CD14-positive monocyte (primary cell): ENCODE measurements around the gene MIF4GD. TPM values are rescaled to one million over a fixed set of nuclear protein-coding genes. Genes with fewer than 3 reads are reported as not detected.

Experiments used
- DNase-seq, 3 donors: peaks; one replicate each; pipeline ENCODE4 v3.0.0-alpha.2; 2011 to 2022
- H2AFZ ChIP-seq: 2 replicates; pipeline ENCODE4 v1.6.0; 2012; ENCODE audit warnings: mild to moderate bottlenecking, low read depth, low read length, inconsistent platforms; ENCODE audit not compliant: insufficient read depth, poor library complexity, severe bottlenecking
- H3K27ac ChIP-seq, 2 donors: 1 replicate in 1 of 2; 2 replicates in 1 of 2; pipeline ENCODE4 v1.5.1; 2012 to 2013; ENCODE audit warnings: low read length in 2 of 2, control low read depth in 1 of 2, inconsistent platforms in 1 of 2, low read depth in 1 of 2, mild to moderate bottlenecking in 1 of 2
- H3K27me3 ChIP-seq, 2 donors: one replicate each; pipeline versions ENCODE4 v1.6.0 to v1.6.1; 2011 to 2013; ENCODE audit warnings: low read length in 2 of 2; ENCODE audit not compliant: control insufficient read depth in 2 of 2, insufficient read depth in 2 of 2
- H3K36me3 ChIP-seq, 2 donors: replicated peaks in 1 of 2; 1 replicate in 1 of 2; 2 replicates in 1 of 2; pipeline versions ENCODE4 v1.5.1 to v1.6.1; 2012 to 2013; ENCODE audit warnings: low read length in 2 of 2, control low read depth in 1 of 2, inconsistent platforms in 1 of 2, mild to moderate bottlenecking in 1 of 2; ENCODE audit not compliant: insufficient read depth in 2 of 2, control insufficient read depth in 1 of 2
- H3K4me1 ChIP-seq, 2 donors: 1 replicate in 1 of 2; 2 replicates in 1 of 2; pipeline versions ENCODE4 v1.5.1 to v1.6.1; 2012 to 2013; ENCODE audit warnings: low read length in 2 of 2, control low read depth in 1 of 2, inconsistent platforms in 1 of 2, mild to moderate bottlenecking in 1 of 2, moderate library complexity in 1 of 2; ENCODE audit not compliant: insufficient read depth in 2 of 2, control insufficient read depth in 1 of 2
- H3K4me2 ChIP-seq: replicated peaks from 2 replicates; pipeline ENCODE3; 2012; ENCODE audit warnings: low read length, moderate library complexity, mild to moderate bottlenecking; ENCODE audit not compliant: poor library complexity, severe bottlenecking; ENCODE audit errors: extremely low read depth
- H3K4me3 ChIP-seq, 3 experiments: fragments of 200-600 bp in 1 of 3; sonication (generic) in 1 of 3; replicated peaks in 1 of 3; 1 replicate in 2 of 3; 2 replicates in 1 of 3; pipeline ENCODE4 v1.5.1; 2011 to 2013; ENCODE audit warnings: low read length in 3 of 3, mild to moderate bottlenecking in 3 of 3, control low read depth in 2 of 3, low read depth in 2 of 3, inconsistent platforms in 1 of 3, moderate library complexity in 1 of 3
- H3K79me2 ChIP-seq: 2 replicates; pipeline ENCODE4 v1.6.0; 2012; ENCODE audit warnings: mild to moderate bottlenecking, control low read depth, inconsistent platforms, low read length, moderate library complexity; ENCODE audit not compliant: insufficient read depth
- H3K9ac ChIP-seq: 2 replicates; pipeline ENCODE4 v1.6.0; 2017; ENCODE audit warnings: low read length, mild to moderate bottlenecking; ENCODE audit not compliant: insufficient read depth, poor library complexity, severe bottlenecking
- H3K9me3 ChIP-seq, 2 donors: replicated peaks in 1 of 2; 1 replicate in 1 of 2; 2 replicates in 1 of 2; pipeline versions ENCODE4 v1.5.1 to v1.6.1; 2012 to 2013; ENCODE audit warnings: low read length in 2 of 2, control low read depth in 1 of 2; ENCODE audit not compliant: control insufficient read depth in 1 of 2, insufficient read depth in 1 of 2
- H4K20me1 ChIP-seq: 2 replicates; pipeline ENCODE4 v1.6.0; 2012; ENCODE audit warnings: mild to moderate bottlenecking, low read length, control low read depth, moderate library complexity; ENCODE audit not compliant: insufficient read depth
- H3K27ac Mint-ChIP-seq, 7 donors: one replicate each; pipeline ENCODE4 v1.8.0; 2020; ENCODE audit warnings: mild to moderate bottlenecking in 7 of 7, mixed read lengths in 7 of 7, moderate library complexity in 6 of 7, inconsistent platforms in 2 of 7
- H3K27me3 Mint-ChIP-seq, 3 donors: one replicate each; pipeline ENCODE4 v1.8.0; 2021 to 2022; ENCODE audit warnings: low read depth in 3 of 3, mild to moderate bottlenecking in 3 of 3, mixed read lengths in 3 of 3, moderate library complexity in 3 of 3, inconsistent platforms in 1 of 3
- H3K36me3 Mint-ChIP-seq, 2 donors: one replicate each; pipeline ENCODE4 v1.8.0; 2020; ENCODE audit warnings: mixed read lengths in 2 of 2, inconsistent platforms in 1 of 2, mild to moderate bottlenecking in 1 of 2
- H3K4me1 Mint-ChIP-seq: one replicate; pipeline ENCODE4 v1.8.0; 2020; ENCODE audit warnings: mild to moderate bottlenecking, mixed read lengths
- H3K4me3 Mint-ChIP-seq, 2 donors: one replicate each; pipeline ENCODE4 v1.8.0; 2020; ENCODE audit warnings: mild to moderate bottlenecking in 2 of 2, mixed read lengths in 2 of 2, moderate library complexity in 1 of 2
- H3K9me3 Mint-ChIP-seq, 7 donors: one replicate each; pipeline ENCODE4 v1.8.0; 2020 to 2022; ENCODE audit warnings: mixed read lengths in 7 of 7, mild to moderate bottlenecking in 6 of 7, moderate library complexity in 6 of 7, inconsistent platforms in 2 of 7
- WGBS: methylation state at CpG from one replicate; pipeline ENCODE4 v1.1.5; 2013; ENCODE audit warnings: missing lambda C conversion rate; ENCODE audit not compliant: insufficient coverage; 5-methylcytosine and 5-hydroxymethylcytosine counted together
- intact Hi-C, 2 donors: fragments of 100-400 bp; cut with micrococcal nuclease; formaldehyde crosslinking; loops; one replicate each; pipeline versions ENCODE4 v1.15.0 to v1.15.1; 2023
- polyA plus RNA-seq, 3 donors: library from polyadenylated mRNA; depleted of rRNA in 1 of 3; unstranded in 2 of 3; stranded (reverse) in 1 of 3; fragments of 300-500 nt in 2 of 3; fragments of >200 nt in 1 of 3; fragmentation: Illumina TruSeq in 2 of 3; gene quantifications; 1 replicate in 2 of 3; 2 replicates in 1 of 3; pipeline ENCODE4 v1.2.3, GENCODE V29; 2012 to 2021
- TF ChIP-seq, protein P1 (sequence below): fragments of 200-600 bp; IDR thresholded peaks from one replicate; pipeline ENCODE4 v1.8.0; 2022; ENCODE audit warnings: antibody characterized with exemption, mild to moderate bottlenecking

The MIF4GD gene
- polyA plus RNA-seq, 3 donors, result 66.9 to 103 (median 80.6) TPM

- H3K9ac ChIP-seq, result no peak overlapping the region
- DNase-seq, result no peak
- no peak overlapping the region for H3K4me3 Mint-ChIP-seq
Measured at GRCh38 chr17:75239214-75239613, 31.8 kb downstream of the MIF4GD start.

GRCh38 chr17:75238684-75239191 is 32.3 kb downstream of the MIF4GD start:
- intact Hi-C loops, result no loop called here
- H3K27me3 ChIP-seq, result no peaks in the 10 kb centered on the region
- Mint-ChIP-seq H3K4me3 (no peak overlapping the region), H3K27ac (peak overlapping the region in 6 of 7 donors; percentile 61 to 90 (median 80)), H3K27me3 (peaks cover 0 to 2% (median 0%) of the 10 kb centered on the region in 3 donors), H3K36me3 (peaks cover 81 to 99% of the 10 kb centered on the region in 2 donors), H3K9me3 (no peaks in the 10 kb centered on the region), H3K4me1 (peaks cover 27% of the 10 kb centered on the region)
- no peak overlapping the region for H3K4me3 ChIP-seq
- peaks cover 17 to 18% of the 10 kb centered on the region in 2 donors for H3K4me1 ChIP-seq
- peaks cover 24% of the 10 kb centered on the region for H3K79me2 ChIP-seq
- 47% methylated on average over 6 of the region's 13 CpGs for whole genome bisulfite sequencing
- TF ChIP-seq, protein P1, sequence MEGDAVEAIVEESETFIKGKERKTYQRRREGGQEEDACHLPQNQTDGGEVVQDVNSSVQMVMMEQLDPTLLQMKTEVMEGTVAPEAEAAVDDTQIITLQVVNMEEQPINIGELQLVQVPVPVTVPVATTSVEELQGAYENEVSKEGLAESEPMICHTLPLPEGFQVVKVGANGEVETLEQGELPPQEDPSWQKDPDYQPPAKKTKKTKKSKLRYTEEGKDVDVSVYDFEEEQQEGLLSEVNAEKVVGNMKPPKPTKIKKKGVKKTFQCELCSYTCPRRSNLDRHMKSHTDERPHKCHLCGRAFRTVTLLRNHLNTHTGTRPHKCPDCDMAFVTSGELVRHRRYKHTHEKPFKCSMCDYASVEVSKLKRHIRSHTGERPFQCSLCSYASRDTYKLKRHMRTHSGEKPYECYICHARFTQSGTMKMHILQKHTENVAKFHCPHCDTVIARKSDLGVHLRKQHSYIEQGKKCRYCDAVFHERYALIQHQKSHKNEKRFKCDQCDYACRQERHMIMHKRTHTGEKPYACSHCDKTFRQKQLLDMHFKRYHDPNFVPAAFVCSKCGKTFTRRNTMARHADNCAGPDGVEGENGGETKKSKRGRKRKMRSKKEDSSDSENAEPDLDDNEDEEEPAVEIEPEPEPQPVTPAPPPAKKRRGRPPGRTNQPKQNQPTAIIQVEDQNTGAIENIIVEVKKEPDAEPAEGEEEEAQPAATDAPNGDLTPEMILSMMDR, result peak; percentile 89
- peaks cover 71% of the 10 kb centered on the region for H4K20me1 ChIP-seq
- DNase-seq, result peak; percentile 47 to 66 (median 54)
- H3K27ac ChIP-seq, result no peak overlapping the region
- no peak overlapping the region for H3K9ac ChIP-seq
- H3K9me3 ChIP-seq, result no peaks in the 10 kb centered on the region
- no peak overlapping the region for H2AFZ ChIP-seq
- H3K4me2 ChIP-seq, result no peak overlapping the region
- H3K36me3 ChIP-seq, result peaks cover 91 to 98% of the 10 kb centered on the region in 2 donors

More at GRCh38 chr17:75239214-75239613, 31.8 kb downstream of the MIF4GD start:
- H3K79me2 ChIP-seq, result peaks cover 29% of the 10 kb centered on the region
- TF ChIP-seq, protein P1, result no peak
- H3K4me2 ChIP-seq, result no peak overlapping the region
- Mint-ChIP-seq H3K27ac (peak overlapping the region in 3 of 7 donors; percentile 77 to 87 (median 78)), H3K36me3 (peaks cover 84 to 99% of the 10 kb centered on the region in 2 donors), H3K4me1 (peaks cover 31% of the 10 kb centered on the region), H3K9me3 (no peaks in the 10 kb centered on the region), H3K27me3 (peaks cover 0 to 2% (median 0%) of the 10 kb centered on the region in 3 donors)
- no peak overlapping the region for H3K27ac ChIP-seq
- no peaks in the 10 kb centered on the region for H3K27me3 ChIP-seq
- intact Hi-C loops, result no loop called here
- H3K4me1 ChIP-seq, result peaks cover 22 to 23% of the 10 kb centered on the region in 2 donors
- no peak overlapping the region for H3K4me3 ChIP-seq
- H4K20me1 ChIP-seq, result peaks cover 75% of the 10 kb centered on the region
- H2AFZ ChIP-seq, result no peak overlapping the region
- H3K36me3 ChIP-seq, result peaks cover 96 to 100% of the 10 kb centered on the region in 2 donors
- WGBS, result no CpG with 5 or more reads among the region's 12 CpGs
- no peaks in the 10 kb centered on the region for H3K9me3 ChIP-seq
